BLaER1 (cell line): Measurements from ENCODE around the gene NPTXR.
A peak's percentile ranks its signal among the peaks of the same experiment; 100 is the strongest.

Experiments used
- H3K27ac ChIP-seq: shearing (Covaris generic); formaldehyde crosslinking; 2 replicates; pipeline ENCODE4 v1.8.1; 2022
- H3K27me3 ChIP-seq: shearing (Covaris generic); formaldehyde crosslinking; 2 replicates; pipeline ENCODE4 v1.8.1; 2022
- H3K36me3 ChIP-seq: shearing (Covaris generic); formaldehyde crosslinking; 2 replicates; pipeline ENCODE4 v1.8.1; 2022
- H3K4me1 ChIP-seq: shearing (Covaris generic); formaldehyde crosslinking; 2 replicates; pipeline ENCODE4 v1.8.1; 2022
- H3K4me2 ChIP-seq: shearing (Covaris generic); formaldehyde crosslinking; 2 replicates; pipeline ENCODE4 v1.8.1; 2022
- H3K4me3 ChIP-seq: shearing (Covaris generic); formaldehyde crosslinking; 2 replicates; pipeline ENCODE4 v1.8.1; 2022
- H3K9ac ChIP-seq: shearing (Covaris generic); formaldehyde crosslinking; 2 replicates; pipeline ENCODE4 v1.8.1; 2022
- H3K9me3 ChIP-seq: shearing (Covaris generic); formaldehyde crosslinking; 2 replicates; pipeline ENCODE4 v1.8.1; 2022
- H4K20me1 ChIP-seq: shearing (Covaris generic); formaldehyde crosslinking; 2 replicates; pipeline ENCODE4 v1.8.1; 2022
- Cebpa-rat ChIP-seq: shearing (Covaris generic); IDR thresholded peaks from 2 replicates; pipeline ENCODE4 v1.8.1; 2022

NPTXR gene

DNA sequence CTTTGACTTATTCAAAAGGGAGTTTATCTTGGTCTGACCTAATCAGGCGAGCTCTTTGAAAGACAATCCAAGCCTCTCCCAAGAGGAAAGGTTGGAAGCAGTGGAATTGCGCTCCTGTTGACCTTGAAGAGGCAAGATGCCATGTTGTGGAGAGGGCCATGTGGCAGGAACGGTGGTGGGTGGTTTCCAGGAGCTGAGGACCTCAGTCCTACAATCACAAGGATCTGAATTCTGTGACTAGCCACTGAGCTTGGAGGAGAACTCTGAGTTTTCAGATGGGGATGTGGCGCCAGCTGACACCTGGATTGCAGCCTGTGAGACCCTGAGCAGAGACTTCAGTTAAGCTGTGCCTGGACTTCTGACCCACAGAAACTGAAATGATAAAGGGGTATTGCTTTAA, 34.2 kb upstream of the NPTXR start:
- Histone ChIP-seq H3K27me3 (peaks cover 6% of the 10 kb centered on the region; the same call in 1 of the 2 replicates), H3K4me3 (no peak overlapping the region), H3K4me1 (peaks cover 30% of the 10 kb centered on the region), H3K9me3 (no peaks in the 10 kb centered on the region), H3K9ac (no peak overlapping the region), H3K4me2 (no peak overlapping the region), H4K20me1 (no peaks in the 10 kb centered on the region), H3K27ac (no peak overlapping the region), H3K36me3 (no peaks in the 10 kb centered on the region)
- TF ChIP-seq Cebpa-rat, result no peak

DNA sequence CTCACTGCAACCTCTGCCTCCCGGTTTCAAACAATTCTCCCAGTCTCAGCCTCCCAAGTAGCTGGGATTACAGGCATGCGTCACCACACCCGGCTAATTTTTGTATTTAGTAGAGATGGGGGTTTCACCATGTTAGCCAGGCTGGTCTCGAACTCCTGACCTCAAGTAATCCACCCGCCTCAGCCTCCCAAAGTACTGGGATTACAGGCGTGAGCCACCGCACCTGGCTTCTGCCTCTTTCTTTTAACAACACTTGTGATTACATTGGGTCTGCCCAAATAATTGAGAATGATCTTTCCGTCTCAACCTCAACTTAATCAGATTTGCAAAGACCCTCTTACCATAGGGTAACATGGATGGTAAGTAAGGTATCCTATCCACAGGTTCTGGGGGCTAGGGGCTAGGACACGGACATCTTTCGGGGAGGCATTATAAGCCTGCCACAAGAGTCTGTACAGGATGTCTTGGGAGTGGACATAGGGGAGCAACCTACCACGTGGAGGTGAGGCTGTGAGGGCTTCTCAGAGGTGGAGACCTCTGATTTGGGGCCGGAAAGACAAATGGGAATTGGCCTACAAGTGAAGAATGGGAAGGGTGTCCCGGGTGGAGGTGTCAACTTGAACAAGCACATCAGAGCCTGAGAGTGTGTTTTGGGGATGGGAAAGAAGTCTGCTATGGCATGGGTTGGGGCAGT, 30.8 kb upstream of the NPTXR start:
- Histone ChIP-seq H3K9me3 (no peaks in the 10 kb centered on the region), H3K27ac (no peak overlapping the region), H3K9ac (no peak overlapping the region), H4K20me1 (peaks cover 18% of the 10 kb centered on the region), H3K4me3 (no peak overlapping the region), H3K4me1 (peaks cover 36% of the 10 kb centered on the region), H3K4me2 (no peak overlapping the region), H3K36me3 (peaks cover 4% of the 10 kb centered on the region), H3K27me3 (peaks cover 6% of the 10 kb centered on the region; the same call in 1 of the 2 replicates)
- no peak for TF ChIP-seq Cebpa-rat

DNA sequence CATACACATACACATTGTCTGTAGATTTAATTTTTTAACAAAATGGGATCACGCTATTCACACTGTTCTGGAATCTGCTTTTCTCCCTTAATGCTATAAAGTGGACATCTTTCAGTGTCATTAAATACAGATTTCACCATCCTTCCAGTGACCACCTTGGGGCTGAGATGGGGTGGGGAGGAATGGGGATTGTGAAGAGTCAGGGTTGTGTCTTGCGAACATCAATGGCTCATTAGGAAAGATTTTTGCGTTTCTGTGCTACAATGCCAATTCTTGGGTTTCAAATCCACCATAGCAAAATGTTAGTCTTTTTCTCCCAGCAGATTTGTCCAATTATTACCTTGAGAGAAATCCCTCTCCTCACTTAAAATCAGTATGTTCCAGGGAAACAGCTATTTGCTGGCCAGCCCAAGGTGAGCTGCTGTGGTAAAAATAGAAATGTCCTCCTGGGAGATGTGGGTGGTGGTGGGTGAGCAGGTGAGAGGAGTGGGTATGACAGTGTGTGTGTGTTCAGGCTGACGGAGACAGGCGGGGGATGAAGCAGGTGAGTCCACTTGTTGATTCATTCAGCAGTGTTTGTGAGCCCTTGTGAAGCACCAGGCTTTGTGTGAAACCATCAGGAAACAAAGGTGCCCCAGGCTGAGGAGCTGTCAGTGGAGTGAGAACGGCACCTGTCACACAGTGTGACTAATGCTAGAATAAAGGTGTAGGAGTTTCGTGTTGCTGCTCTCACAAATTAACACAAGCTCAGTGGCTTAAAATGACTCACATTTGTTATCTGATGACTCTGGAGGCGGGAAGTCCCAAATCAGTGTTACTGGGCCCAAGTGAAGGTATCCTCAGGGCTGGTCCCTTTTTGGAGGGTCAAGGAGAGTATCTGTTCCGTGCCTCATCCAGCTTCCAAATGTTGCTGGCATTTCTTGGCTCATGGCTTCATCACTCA, 29.9 kb upstream of the NPTXR start:
- Histone ChIP-seq H3K4me1 (peaks cover 36% of the 10 kb centered on the region), H3K4me2 (peak overlapping the region; percentile 93), H3K9ac (no peak overlapping the region), H3K9me3 (no peaks in the 10 kb centered on the region), H3K27ac (no peak overlapping the region), H4K20me1 (peaks cover 27% of the 10 kb centered on the region), H3K27me3 (peaks cover 6% of the 10 kb centered on the region; the same call in 1 of the 2 replicates), H3K4me3 (no peak overlapping the region), H3K36me3 (peaks cover 10% of the 10 kb centered on the region)
- no peak for TF ChIP-seq Cebpa-rat

DNA sequence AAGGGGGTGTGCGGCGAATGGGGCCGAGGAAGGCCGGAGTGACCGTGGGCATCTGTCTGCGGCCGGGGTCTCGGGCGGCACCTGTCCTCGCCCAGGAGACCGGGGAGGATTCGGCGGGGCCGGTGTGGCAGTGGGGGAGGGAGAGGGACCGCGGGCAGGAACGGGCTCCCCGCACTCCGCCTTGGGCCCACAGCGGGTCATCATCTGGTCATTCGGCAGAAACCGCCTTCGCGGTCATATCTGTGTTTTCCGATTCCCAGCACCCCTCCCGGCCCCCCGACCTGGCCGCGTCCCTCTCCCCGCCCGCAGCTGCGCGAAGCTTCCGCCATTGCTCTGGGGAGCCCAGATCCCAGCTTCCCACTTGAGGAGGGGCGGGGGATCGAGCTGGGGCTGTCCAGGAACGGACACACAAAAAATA, 29.0 kb upstream of the NPTXR start:
- TF ChIP-seq Cebpa-rat, result no peak
- Histone ChIP-seq H3K27ac (peak overlapping the region; percentile 75), H3K4me1 (peaks cover 45% of the 10 kb centered on the region)

DNA sequence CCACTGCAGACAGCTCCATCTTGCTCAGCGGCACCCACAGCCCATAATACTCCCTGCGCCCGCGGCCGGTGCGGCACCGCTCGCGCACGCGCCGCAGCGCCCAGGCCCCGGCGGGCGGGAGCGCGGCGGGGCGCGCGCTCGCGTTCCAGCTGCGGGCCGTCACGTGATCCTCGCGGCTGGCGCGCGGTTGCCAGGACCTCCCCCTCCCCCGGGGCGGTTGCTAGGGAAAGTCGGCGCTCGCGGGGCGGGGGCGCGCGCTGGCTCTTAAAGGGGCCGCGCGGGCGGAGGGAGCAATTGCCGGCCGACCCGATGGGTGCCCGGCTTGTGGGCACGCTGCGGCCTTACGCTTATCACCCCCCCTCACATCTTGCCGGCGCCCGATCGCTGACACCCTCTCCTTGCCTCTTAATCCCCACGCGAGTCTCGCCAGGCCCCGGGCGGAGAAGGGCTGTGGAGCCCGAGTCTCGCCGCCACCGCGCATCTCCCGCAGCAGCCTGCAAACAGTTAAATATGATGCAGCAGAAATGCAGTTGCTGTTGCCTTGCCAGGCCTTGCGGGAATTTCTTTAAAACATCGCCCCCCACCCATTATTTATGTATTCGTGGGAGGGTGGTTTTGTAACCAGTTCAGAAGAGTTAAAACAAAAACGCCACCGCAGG, 28.5 kb upstream of the NPTXR start, which contains the start of gene CBX6:
Gene CBX6, minus strand, starts transcription at position 45 of the 659 bp plus-strand sequence. Its CDS starts 26 bp downstream, at position 19.
- Histone ChIP-seq H3K27ac (peak within 1 kb of the TSS; percentile 85), H3K27me3 (peaks cover 6% of the 10 kb centered on the region; the same call in 1 of the 2 replicates), H3K4me3 (peak within 1 kb of the TSS; percentile 77), H3K4me2 (peak within 1 kb of the TSS; percentile 93), H3K4me1 (peaks cover 50% of the 10 kb centered on the region), H3K9ac (peak within 1 kb of the TSS; percentile 91), H4K20me1 (peaks cover 42% of the 10 kb centered on the region), H3K9me3 (no peaks in the 10 kb centered on the region), H3K36me3 (peaks cover 24% of the 10 kb centered on the region)
- no peak for TF ChIP-seq Cebpa-rat

More for the DNA sequence above, 29.0 kb upstream of the NPTXR start:
- Histone ChIP-seq H3K27me3 (peaks cover 6% of the 10 kb centered on the region; the same call in 1 of the 2 replicates), H3K9me3 (no peaks in the 10 kb centered on the region), H3K4me3 (peak overlapping the region; percentile 77), H3K36me3 (peaks cover 18% of the 10 kb centered on the region), H4K20me1 (peaks cover 36% of the 10 kb centered on the region), H3K9ac (peak overlapping the region; percentile 91), H3K4me2 (peak overlapping the region; percentile 93)

DNA sequence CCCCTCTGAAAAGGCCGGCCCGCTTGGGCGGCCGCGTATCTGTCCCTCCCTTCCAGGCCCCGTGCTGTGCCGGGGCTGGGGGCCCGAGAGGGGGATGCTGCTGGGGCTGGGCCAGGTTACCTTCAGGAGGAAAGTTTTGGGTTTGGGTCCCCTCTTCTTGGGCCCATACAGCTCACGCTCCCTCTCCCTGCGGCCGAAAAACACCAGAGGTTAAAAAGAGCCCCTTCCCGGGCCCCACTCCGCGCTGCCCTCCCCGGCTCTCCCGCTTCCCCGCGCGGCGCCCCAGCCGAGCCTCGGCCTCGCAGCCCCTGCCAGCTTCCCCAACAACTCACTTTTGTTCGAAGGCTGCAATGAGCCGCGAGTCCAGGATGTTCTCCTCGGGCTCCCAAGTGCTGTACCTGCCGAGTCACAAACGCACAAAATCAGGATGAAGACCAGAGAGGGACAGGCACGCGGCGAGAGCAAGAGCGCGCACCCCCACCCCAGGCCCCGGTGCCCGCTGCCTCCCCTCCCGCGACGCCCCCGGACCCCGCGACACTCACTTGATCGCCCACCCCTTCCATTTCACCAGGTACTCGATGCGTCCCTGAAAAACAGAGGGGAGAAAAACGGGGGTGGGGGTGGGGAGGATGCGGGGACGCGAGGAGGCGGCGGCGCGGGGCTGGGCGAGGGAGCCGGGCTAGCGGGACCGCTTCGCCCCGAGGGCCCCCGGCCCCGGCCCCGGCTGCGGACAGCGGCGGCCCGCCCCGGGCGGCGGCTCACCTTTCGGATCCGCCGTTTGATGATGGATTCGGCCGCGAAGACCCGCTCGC, 27.7 kb upstream of the NPTXR start:
- H3K27me3 ChIP-seq, result peaks cover 6% of the 10 kb centered on the region; the same call in 1 of the 2 replicates
- peak overlapping the region; percentile 85 for H3K27ac ChIP-seq
- H3K4me1 ChIP-seq, result peaks cover 50% of the 10 kb centered on the region
- H3K36me3 ChIP-seq, result peaks cover 31% of the 10 kb centered on the region
- peak overlapping the region; percentile 91 for H3K9ac ChIP-seq
- peak overlapping the region; percentile 77 for H3K4me3 ChIP-seq
- H3K9me3 ChIP-seq, result no peaks in the 10 kb centered on the region
- no peak for TF ChIP-seq Cebpa-rat
- H3K4me2 ChIP-seq, result peak overlapping the region; percentile 92
- H4K20me1 ChIP-seq, result peaks cover 47% of the 10 kb centered on the region

DNA sequence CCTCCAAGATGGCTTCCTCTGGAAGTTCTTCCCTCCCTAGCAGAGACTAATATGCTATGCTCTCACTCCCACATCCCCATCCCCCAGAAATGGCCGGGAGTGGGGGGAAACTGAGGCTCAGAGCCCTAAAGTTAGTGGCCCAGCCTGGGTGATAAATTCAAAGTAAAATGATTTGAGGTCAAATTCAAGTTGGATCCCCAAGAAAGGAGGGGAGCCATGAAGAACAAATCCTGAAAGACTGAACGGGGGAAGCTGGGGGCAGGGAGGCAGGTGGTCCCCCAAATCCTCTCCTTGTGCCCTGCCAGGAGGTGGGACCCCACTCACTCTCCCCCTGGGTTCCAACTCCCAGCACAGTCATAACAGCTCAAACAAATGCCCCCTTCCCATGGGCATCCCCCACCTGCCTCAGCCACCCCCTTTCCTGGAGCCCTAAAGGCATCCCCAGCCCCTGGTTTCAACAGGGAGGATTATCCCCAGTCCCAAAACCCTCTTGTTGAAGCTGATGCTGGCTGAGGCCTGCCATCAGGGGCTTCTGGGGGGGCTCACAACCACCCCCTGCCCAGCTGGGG, 27.0 kb upstream of the NPTXR start:
- Histone ChIP-seq H3K36me3 (peaks cover 38% of the 10 kb centered on the region), H3K4me2 (peak overlapping the region; percentile 92), H3K9ac (peak overlapping the region; percentile 91), H3K4me3 (peak overlapping the region; percentile 77), H3K4me1 (peaks cover 51% of the 10 kb centered on the region), H3K9me3 (no peaks in the 10 kb centered on the region), H3K27me3 (peaks cover 6% of the 10 kb centered on the region; the same call in 1 of the 2 replicates), H4K20me1 (peaks cover 54% of the 10 kb centered on the region), H3K27ac (peak overlapping the region; percentile 85)
- TF ChIP-seq Cebpa-rat, result no peak

DNA sequence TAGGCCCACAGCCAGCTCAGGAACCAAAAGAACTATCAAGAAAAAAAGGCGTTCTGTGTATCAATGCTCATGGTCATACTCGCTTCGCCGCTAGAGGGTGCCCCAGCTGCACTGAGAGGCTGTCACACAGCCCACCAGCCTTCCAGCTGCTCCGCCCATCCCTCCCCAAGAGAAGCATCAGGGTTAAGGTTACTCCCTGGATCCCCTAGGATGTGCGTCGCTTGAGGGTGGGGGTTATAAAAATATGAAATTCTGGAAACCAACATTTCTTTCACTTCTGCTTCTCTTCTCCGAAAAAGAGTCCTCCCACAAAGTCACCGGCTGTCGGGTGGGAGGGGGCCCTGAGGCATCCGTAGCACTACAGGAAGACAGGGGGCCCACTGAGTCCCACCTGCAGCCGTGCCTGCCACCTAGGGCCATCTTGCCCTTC, 26.5 kb upstream of the NPTXR start:
- H3K9me3 ChIP-seq, result no peaks in the 10 kb centered on the region
- TF ChIP-seq Cebpa-rat, result no peak
- peaks cover 59% of the 10 kb centered on the region for H4K20me1 ChIP-seq
- H3K9ac ChIP-seq, result peak overlapping the region; percentile 91; the same call in 1 of the 2 replicates
- peaks cover 43% of the 10 kb centered on the region for H3K36me3 ChIP-seq
- H3K4me1 ChIP-seq, result peaks cover 56% of the 10 kb centered on the region
- 0 out of 2 replicates have a peak overlapping the region, but pooled peaks have one; percentile 14 for H3K27ac ChIP-seq
- peak overlapping the region; percentile 92 for H3K4me2 ChIP-seq
- H3K27me3 ChIP-seq, result peaks cover 6% of the 10 kb centered on the region; the same call in 1 of the 2 replicates
- peak overlapping the region; percentile 77 for H3K4me3 ChIP-seq
